GM10266 (cell line): ENCODE measurements around the gene EIF2D.
"Not testable (repeated sequence)": the region's sequence is repeated elsewhere in the genome, so short reads cannot be mapped to it uniquely, and the experiment has no call there.

Experiments
- DNase-seq: peaks from one replicate; pipeline ENCODE4 v3.0.0; 2012; ENCODE audit errors: extremely low spot score
- TF ChIP-seq, protein P1 (sequence below): IDR thresholded peaks from 2 replicates; pipeline ENCODE4 v1.5.1; 2012; ENCODE audit warnings: mild to moderate bottlenecking, low read depth; ENCODE audit not compliant: control insufficient read depth, insufficient read depth; ENCODE audit errors: missing control alignments

EIF2D gene

DNA sequence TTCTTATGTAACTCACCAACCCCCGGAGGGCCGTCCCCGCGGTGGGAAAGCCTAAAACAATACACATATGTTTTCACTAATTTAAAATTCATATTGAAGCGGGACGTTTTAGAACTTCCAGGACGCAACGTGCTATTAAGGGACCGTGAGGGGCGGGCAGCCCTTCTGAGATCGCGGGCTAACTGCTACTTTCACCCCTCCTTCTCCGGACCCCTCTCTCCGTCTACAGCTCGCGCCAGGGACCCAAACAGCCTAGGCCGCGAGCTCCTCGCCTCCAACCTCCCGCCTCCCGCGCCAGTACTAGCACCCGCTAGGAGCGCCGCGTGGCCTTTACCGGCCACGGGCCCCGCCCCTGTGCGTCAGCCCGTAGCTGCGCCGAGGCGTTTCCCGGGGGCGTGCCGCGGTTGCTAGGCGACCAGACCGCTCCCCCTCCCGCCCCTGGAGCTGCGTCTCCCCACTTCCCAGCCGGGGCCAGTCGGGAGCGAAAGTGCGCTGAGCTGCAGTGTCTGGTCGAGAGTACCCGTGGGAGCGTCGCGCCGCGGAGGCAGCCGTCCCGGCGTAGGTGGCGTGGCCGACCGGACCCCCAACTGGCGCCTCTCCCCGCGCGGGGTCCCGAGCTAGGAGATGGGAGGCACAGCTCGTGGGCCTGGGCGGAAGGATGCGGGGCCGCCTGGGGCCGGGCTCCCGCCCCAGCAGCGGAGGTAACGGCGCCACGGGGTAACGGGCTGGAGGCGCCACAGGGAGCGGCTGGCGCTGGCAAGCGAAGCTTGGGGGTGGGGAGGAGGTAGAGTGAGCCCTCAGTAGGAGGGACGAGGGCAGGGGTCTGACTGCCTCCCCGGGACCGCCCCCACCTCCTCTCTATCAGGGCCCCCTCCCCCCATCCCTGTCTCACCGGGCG, 23.1 kb upstream of the EIF2D start, which contains the start of gene DYRK3:
Gene DYRK3, plus strand, starts transcription at position 457 of the 898 bp plus-strand sequence. Its CDS starts 168 bp downstream, at position 625.
- TF ChIP-seq, protein P1, sequence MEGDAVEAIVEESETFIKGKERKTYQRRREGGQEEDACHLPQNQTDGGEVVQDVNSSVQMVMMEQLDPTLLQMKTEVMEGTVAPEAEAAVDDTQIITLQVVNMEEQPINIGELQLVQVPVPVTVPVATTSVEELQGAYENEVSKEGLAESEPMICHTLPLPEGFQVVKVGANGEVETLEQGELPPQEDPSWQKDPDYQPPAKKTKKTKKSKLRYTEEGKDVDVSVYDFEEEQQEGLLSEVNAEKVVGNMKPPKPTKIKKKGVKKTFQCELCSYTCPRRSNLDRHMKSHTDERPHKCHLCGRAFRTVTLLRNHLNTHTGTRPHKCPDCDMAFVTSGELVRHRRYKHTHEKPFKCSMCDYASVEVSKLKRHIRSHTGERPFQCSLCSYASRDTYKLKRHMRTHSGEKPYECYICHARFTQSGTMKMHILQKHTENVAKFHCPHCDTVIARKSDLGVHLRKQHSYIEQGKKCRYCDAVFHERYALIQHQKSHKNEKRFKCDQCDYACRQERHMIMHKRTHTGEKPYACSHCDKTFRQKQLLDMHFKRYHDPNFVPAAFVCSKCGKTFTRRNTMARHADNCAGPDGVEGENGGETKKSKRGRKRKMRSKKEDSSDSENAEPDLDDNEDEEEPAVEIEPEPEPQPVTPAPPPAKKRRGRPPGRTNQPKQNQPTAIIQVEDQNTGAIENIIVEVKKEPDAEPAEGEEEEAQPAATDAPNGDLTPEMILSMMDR: no peak
- peak; percentile 94 for DNase-seq

- TF ChIP-seq, protein P1: peak; percentile 84
- peak; percentile 51 for DNase-seq
Observed at GRCh38 chr1:206634365-206635079, 22.3 kb upstream of the EIF2D start.

GRCh38 chr1:206633708-206634121, 21.4 kb upstream of the EIF2D start:
- TF ChIP-seq, protein P1: no peak
- DNase-seq: no peak

DNA sequence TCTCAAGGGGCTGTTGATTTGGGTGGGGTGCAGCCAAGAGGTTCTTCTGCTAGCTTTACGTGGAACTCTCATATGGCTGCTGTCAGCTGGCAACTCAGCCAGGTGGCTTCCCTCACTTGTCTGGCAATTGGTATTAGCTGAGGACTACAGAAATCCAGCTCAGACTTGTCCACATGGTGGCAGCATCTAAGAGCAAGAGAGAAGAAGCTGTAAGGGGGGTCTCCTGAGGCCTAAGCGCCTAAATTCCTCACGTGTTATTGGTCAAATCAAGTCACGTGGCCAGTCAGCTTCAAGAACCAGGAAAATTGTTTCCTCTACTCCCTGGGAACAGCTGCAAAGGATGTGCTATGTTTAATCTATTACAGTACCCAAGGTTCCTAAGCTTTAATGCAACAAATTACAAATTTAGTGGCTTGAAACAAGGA, 18.8 kb upstream of the EIF2D start:
- TF ChIP-seq, protein P1: peak; percentile 59
- peak; percentile 75 for DNase-seq

DNA sequence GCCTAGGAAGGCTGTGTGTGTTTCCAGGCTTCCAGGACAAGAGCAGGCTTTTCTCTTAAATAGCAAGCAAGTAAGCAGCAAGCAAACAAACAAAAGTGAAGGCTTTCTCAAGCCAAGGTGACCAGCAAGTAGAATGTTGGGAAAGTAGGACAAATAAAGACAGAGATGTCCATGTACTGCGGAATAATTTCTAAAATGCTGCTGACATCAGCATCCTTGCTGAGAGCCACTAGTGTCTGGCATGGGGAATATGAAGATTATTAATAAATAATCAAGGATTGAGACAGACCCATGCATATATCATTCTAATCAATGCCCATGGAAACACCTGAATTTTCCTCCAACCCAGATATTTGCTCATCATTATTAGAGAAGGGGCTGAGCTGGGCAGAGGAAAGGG, 16.7 kb upstream of the EIF2D start:
- no peak for DNase-seq
- TF ChIP-seq, protein P1: no peak

DNA sequence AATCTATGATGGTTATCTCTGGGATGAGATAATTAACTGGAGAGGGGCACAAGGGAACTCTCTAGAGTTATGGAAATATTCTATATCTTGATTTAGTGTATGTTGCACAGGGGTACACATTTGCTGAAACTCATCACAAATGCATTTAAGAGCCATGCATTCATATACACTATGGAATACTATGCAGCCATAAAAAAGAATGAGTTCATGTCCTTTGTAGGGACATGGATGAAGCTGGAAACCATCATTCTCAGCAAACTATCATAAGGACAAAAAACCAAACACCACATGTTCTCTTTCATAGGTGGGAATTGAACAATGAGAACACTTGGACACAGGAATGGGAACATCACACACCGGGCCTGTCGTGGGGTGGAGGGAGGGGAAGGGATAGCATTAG, 14.1 kb upstream of the EIF2D start:
- not testable (repeated sequence) for DNase-seq

- peak; percentile 58 for DNase-seq
Observed at GRCh38 chr1:206609229-206609991, 2.9 kb downstream of the EIF2D start.

More at GRCh38 chr1:206609229-206609991, 2.9 kb downstream of the EIF2D start:
- TF ChIP-seq, protein P1: no peak
